Measurements from ENCODE around the gene SPATS2.

- TF ChIP-seq EZH2 (IDR thresholded peaks at IDR 0.05; ENCODE audit: insufficient read depth, low read length) (no peak), CTCF (IDR thresholded peaks at IDR 0.05; ENCODE audit: insufficient read depth, low read depth, low read length) (no peak)
These were observed 8.1 kb downstream of the SPATS2 start for GRCh38 chr12:49375406-49375805.
